ENCODE results near the gene EML5. TPM values are rescaled to one million over a fixed set of nuclear protein-coding genes. Genes with fewer than 3 reads are reported as not detected.

EML5 gene
- total RNA-seq, 1 donor from 2014 or later, result 0.49 TPM

DNA sequence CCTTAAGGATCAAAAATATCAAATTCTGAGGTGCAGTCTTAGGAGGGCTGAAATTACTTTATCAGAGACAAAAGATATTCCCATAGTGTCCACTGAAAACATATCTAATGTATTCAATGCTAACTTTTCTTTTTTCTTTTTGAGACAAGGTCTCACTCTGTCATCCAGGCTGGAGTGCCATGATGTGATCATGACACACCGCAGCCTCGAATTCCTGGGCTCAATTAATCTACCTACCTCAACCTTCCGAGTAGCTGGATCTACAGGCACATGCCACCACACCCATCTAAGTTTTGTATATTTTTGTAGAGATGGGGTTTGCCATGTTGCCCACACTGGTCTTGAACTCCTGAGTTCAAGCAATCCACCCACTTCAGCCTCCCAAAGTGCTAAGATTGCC is 161.7 kb downstream of the EML5 start:
- Histone ChIP-seq H3K36me3 (no peaks in the 10 kb centered on the region), H3K4me1 (no peaks in the 10 kb centered on the region), H3K27me3 (no peaks in the 10 kb centered on the region), H3K9me3 (no peaks in the 10 kb centered on the region), H3K4me3 (no peak overlapping the region), H3K27ac (no peak overlapping the region)
- TF ChIP-seq POLR2A (IDR thresholded peaks at IDR 0.05), result no peak
- no peak for TF ChIP-seq POLR2AphosphoS5 (IDR thresholded peaks at IDR 0.05; ENCODE audit: insufficient read depth in 1 of 2, low read depth in 1 of 2)
- TF ChIP-seq CTCF (IDR thresholded peaks at IDR 0.05), result no peak
- no peak for DNase-seq (ENCODE audit: extremely low spot score in 2 of 2)
- intact Hi-C loops (cut with DNase I), result no loop called here

DNA sequence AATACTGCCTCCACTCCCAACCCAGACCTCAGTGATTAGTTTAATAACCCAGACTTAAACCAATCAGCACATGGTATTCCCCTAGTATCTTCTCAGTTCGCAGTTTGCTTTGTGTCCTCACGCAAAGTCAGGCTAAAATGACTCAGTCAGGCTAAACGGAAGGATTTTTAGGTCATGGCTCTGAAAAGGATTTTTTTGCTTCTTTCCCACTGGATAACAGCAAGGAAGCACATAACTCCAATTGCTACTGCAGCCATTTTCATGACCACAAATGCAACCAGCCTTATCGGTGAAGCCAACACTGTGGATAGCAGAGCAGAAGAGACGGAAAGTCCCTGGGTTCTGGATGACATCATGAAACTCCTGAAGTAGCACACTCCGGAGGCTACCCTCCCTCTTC is 162.2 kb downstream of the EML5 start:
- no peak for DNase-seq (ENCODE audit: extremely low spot score in 2 of 2)
- intact Hi-C loops (cut with DNase I), result no loop called here

DNA sequence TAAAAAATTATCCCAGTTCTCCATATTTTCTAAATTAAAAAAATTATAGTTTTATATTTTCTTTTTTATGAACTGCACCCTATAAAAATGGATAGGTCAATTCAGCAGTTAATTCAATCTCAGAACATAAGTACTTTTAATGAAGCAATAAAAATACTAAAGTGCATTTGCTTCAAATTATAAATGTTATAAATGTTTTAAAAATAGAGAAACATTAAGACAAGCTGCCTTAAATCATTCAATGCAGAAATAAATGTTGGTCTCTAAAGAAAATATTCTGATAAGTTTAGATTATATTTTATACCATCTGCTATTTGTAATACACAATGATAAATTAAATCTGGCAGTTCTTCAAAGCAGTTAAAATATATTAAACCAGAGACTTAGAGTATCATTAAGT is 164.3 kb downstream of the EML5 start:
- Histone ChIP-seq H3K4me3 (no peak overlapping the region), H3K36me3 (no peaks in the 10 kb centered on the region), H3K27me3 (no peaks in the 10 kb centered on the region), H3K9me3 (no peaks in the 10 kb centered on the region), H3K4me1 (no peaks in the 10 kb centered on the region), H3K27ac (no peak overlapping the region)
- no peak for DNase-seq (ENCODE audit: extremely low spot score in 2 of 2)
- TF ChIP-seq POLR2AphosphoS5 (IDR thresholded peaks at IDR 0.05; ENCODE audit: insufficient read depth in 1 of 2, low read depth in 1 of 2) (no peak), POLR2A (IDR thresholded peaks at IDR 0.05) (no peak), CTCF (IDR thresholded peaks at IDR 0.05) (no peak)
- intact Hi-C loops (cut with DNase I), result no loop called here

More for the DNA sequence above, 162.2 kb downstream of the EML5 start:
- no peak for TF ChIP-seq POLR2A (IDR thresholded peaks at IDR 0.05)
- no peak for TF ChIP-seq CTCF (IDR thresholded peaks at IDR 0.05)
- no peaks in the 10 kb centered on the region for H3K27me3 ChIP-seq
- no peak overlapping the region for H3K27ac ChIP-seq
- H3K9me3 ChIP-seq, result no peaks in the 10 kb centered on the region
- H3K4me1 ChIP-seq, result no peaks in the 10 kb centered on the region
- H3K36me3 ChIP-seq, result no peaks in the 10 kb centered on the region
- H3K4me3 ChIP-seq, result no peak overlapping the region

DNA sequence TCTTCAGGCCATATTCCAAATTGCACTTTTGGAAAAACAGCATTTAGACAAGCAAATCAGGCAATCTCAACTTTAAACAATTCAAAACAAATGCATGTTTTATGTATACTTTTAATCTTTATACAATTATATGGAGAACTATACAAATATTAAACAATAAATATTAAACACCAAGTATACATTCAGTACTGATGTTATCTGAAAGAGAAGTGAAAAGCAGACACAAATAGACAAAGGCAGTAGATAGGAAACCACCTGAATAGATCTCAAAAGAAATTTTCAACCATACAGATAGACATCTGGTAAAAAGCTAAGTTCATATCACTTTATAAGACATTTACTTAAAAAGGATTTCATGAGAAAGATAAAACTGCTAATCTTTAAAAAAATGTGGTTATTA is 164.7 kb downstream of the EML5 start:
- Histone ChIP-seq H3K4me3 (no peak overlapping the region), H3K4me1 (no peaks in the 10 kb centered on the region), H3K27me3 (no peaks in the 10 kb centered on the region), H3K27ac (no peak overlapping the region), H3K9me3 (no peaks in the 10 kb centered on the region), H3K36me3 (no peaks in the 10 kb centered on the region)
- intact Hi-C loops (cut with DNase I), result no loop called here
- TF ChIP-seq POLR2AphosphoS5 (IDR thresholded peaks at IDR 0.05; ENCODE audit: insufficient read depth in 1 of 2, low read depth in 1 of 2) (no peak), CTCF (IDR thresholded peaks at IDR 0.05) (no peak), POLR2A (IDR thresholded peaks at IDR 0.05) (no peak)
- DNase-seq (ENCODE audit: extremely low spot score in 2 of 2), result no peak

DNA sequence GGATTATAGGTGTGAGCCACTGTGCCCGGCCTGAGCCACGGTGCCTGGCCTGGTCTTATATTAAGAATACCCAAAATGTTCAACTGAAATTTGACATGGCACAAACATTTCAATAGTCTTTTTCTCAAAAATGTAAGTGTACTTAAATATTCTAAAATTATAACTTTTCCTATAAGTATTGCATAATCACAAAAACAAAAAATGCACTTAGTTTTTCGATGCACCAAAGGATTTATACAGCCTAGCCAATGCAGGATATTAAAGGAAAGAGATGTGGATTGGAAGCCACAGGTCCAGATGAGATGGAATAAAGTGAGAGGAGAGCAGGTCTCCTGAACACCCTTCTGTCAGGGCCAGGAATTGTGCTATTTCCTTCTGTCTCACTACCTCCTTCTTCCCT is 167.1 kb downstream of the EML5 start:
- Histone ChIP-seq H3K9me3 (no peaks in the 10 kb centered on the region), H3K4me3 (no peak overlapping the region), H3K36me3 (no peaks in the 10 kb centered on the region), H3K27ac (no peak overlapping the region), H3K27me3 (no peaks in the 10 kb centered on the region), H3K4me1 (no peaks in the 10 kb centered on the region)
- intact Hi-C loops (cut with DNase I), result no loop called here
- DNase-seq (ENCODE audit: extremely low spot score in 2 of 2), result no peak
- TF ChIP-seq CTCF (IDR thresholded peaks at IDR 0.05) (no peak), POLR2AphosphoS5 (IDR thresholded peaks at IDR 0.05; ENCODE audit: insufficient read depth in 1 of 2, low read depth in 1 of 2) (no peak), POLR2A (IDR thresholded peaks at IDR 0.05) (no peak)

Measured in vagina (tissue), 2 donors.